Stimulated activated naive B cell treated with anti-CD40 and anti-IgM and Interleukin-4, amounts not matched to agents 10 μg/mL and 1 μg/mL and 100 μg/mL, for 72 hours (primary cell): ENCODE data around the gene IL1RAPL1.

Experiments used
- ATAC-seq, 2 donors: fragments of 150-1000 bp; cut with Tn5 transposase; replicated peaks; 2 replicates each; pipeline ENCODE4 v1.10.0; 2021; ENCODE audit warnings: moderate library complexity in 1 of 2
- DNase-seq: peaks from one replicate; pipeline ENCODE4 v3.0.0; 2021
- H3K27ac Mint-ChIP-seq: one replicate; pipeline ENCODE4 v1.8.0; 2022; ENCODE audit warnings: mild to moderate bottlenecking, mixed read lengths
- H3K27me3 Mint-ChIP-seq, 2 donors: one replicate each; pipeline ENCODE4 v1.8.0; 2022; ENCODE audit warnings: mixed read lengths in 2 of 2
- H3K36me3 Mint-ChIP-seq, 2 donors: one replicate each; pipeline ENCODE4 v1.8.0; 2022; ENCODE audit warnings: mixed read lengths in 2 of 2, mild to moderate bottlenecking in 1 of 2
- H3K4me1 Mint-ChIP-seq, 2 donors: one replicate each; pipeline ENCODE4 v1.8.0; 2022; ENCODE audit warnings: mixed read lengths in 2 of 2, mild to moderate bottlenecking in 1 of 2
- H3K4me3 Mint-ChIP-seq, 2 donors: one replicate each; pipeline ENCODE4 v1.8.0; 2022; ENCODE audit warnings: mild to moderate bottlenecking in 2 of 2, mixed read lengths in 2 of 2, moderate library complexity in 1 of 2
- H3K9me3 Mint-ChIP-seq, 2 donors: one replicate each; pipeline ENCODE4 v1.8.0; 2022; ENCODE audit warnings: mixed read lengths in 2 of 2, mild to moderate bottlenecking in 1 of 2

The IL1RAPL1 gene

DNA sequence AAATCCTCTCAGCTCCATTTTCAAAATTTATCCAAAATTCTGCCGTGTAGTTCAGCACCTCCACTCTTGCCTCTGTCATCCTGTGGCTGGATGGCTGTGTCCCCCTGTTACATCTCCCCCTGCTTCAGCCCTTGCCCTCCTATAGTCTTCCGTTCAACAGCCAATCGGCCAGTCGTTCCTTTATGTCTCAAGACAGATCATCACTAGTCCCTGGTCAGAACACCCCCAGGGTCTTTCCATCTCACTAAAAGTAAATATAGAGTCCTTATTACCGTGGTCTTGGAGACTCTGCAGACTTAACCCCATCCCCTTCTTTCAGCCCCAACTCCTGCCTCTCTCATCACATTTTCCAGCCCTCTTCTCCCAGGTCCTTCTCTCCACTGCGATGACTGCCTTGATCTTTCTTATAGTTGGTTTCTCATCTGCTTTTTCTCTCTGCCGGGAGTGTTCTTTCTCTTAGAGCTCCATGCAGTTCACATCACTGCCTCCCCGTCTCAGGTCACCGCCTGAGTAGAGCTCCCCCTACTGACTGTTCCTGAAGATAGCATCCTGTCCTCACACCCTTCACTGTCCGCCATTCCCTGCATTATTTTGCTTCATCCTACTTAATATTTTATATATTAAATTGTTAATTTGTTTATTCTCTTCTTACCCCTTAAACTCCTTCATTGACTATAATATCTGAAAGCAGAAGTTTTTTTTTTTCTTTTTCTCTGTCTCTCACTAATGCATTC is 891.3 kb downstream of the IL1RAPL1 start:
- no peak overlapping the region for H3K27ac Mint-ChIP-seq
- DNase-seq, result peak; percentile 1
- peaks cover 4 to 16% of the 10 kb centered on the region in 2 donors for H3K4me1 Mint-ChIP-seq
- H3K9me3 Mint-ChIP-seq, result peaks cover 0 to 1% of the 10 kb centered on the region in 2 donors
- ATAC-seq, result peak; percentile 64 to 88
- peaks cover 0 to 6% of the 10 kb centered on the region in 2 donors for H3K27me3 Mint-ChIP-seq
- peak overlapping the region; percentile 57 to 62 for H3K4me3 Mint-ChIP-seq
- H3K36me3 Mint-ChIP-seq, result no peaks in the 10 kb centered on the region

DNA sequence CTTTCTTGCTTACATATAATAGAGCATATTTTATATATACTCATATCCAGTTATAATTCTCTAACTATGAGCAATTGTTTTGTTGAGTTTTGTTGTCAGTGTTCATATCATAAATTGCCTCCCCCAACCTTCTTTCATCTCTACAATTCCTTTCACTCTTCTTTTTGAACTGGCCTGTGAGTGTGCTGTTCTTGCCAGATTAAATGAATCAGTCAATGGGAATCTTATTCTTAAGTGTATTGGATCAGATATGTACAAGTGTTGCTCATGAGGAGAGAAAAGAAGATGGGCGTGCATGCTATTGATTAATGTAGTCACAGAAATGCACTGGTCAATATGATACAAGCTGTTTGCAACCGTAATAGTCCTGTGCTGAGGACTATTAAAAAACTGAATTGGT is 900.0 kb downstream of the IL1RAPL1 start:
- ATAC-seq, result no peak
- no peak for DNase-seq
- no peaks in the 10 kb centered on the region for H3K27me3 Mint-ChIP-seq
- H3K36me3 Mint-ChIP-seq, result no peaks in the 10 kb centered on the region
- H3K4me1 Mint-ChIP-seq, result peaks cover 3 to 19% of the 10 kb centered on the region in 2 donors
- no peak overlapping the region for H3K4me3 Mint-ChIP-seq
- no peaks in the 10 kb centered on the region for H3K9me3 Mint-ChIP-seq
- H3K27ac Mint-ChIP-seq, result no peak overlapping the region

DNA sequence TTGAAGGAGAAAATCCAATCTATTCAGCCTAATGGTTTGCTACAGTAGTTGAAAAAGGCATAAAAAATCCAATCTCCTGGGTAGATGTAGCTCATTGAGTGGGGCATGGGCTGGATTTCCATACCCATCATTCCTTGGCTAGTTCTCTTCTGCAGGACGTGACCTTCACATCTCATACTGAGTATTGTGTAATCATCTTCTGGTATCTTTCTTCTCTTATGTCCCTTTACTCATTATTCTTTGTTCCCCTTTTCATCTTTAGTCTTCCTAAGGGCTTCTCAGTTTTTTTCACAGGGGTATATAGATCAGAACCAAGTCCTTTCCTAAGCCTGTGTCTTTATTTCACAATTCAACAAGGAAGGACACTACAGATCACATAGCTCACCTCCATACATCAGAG is 900.5 kb downstream of the IL1RAPL1 start:
- DNase-seq (no peak), ATAC-seq (peak in 1 of 2 donors; percentile 51)
- no peaks in the 10 kb centered on the region for H3K9me3 Mint-ChIP-seq
- no peak overlapping the region for H3K27ac Mint-ChIP-seq
- no peaks in the 10 kb centered on the region for H3K36me3 Mint-ChIP-seq
- no peaks in the 10 kb centered on the region for H3K27me3 Mint-ChIP-seq
- no peak overlapping the region for H3K4me3 Mint-ChIP-seq
- peaks cover 3 to 19% of the 10 kb centered on the region in 2 donors for H3K4me1 Mint-ChIP-seq

DNA sequence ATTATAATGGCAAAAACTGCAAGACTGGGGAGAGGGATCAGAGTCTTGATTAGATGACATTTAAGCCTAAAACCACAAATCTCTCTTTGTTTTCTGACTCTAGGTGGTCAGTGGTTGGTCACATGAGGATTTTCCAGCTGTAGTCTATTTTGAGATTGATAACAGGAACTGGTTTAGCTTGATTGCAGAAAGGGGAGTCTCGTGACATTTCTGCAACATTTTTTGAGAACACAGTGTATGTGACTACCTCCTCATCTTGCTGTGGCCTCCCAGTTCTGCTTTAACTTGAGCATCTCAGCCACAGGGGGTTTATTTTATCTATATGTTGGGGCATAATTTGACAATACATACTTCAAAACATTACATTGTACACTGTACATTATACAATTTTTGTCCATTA is 901.7 kb downstream of the IL1RAPL1 start:
- H3K4me1 Mint-ChIP-seq, result peaks cover 3 to 19% of the 10 kb centered on the region in 2 donors
- H3K36me3 Mint-ChIP-seq, result no peaks in the 10 kb centered on the region
- H3K9me3 Mint-ChIP-seq, result no peaks in the 10 kb centered on the region
- peak overlapping the region in 1 of 2 donors; percentile 20 for H3K4me3 Mint-ChIP-seq
- no peak overlapping the region for H3K27ac Mint-ChIP-seq
- ATAC-seq, result peak; percentile 81 to 87
- no peaks in the 10 kb centered on the region for H3K27me3 Mint-ChIP-seq
- no peak for DNase-seq

DNA sequence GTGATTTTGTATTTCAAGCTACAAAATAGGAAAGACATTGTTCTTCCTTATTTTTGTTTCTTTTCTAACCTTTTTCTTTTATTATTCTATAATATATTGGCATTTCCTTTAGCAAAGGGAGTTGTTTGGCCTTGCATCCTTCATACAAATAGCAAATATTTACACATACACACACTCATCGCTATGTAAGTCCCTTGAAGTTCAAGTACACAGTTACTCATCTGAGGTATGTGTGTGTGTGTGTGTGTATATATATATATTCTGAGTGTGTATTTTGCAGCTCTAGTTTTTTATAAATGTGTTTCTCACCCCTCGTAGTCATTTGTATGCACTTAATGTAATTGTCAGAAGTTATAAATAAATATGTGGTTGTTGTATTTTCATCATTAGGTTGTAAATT is 903.4 kb downstream of the IL1RAPL1 start:
- Mint-ChIP-seq H3K27ac (no peak overlapping the region), H3K27me3 (no peaks in the 10 kb centered on the region), H3K36me3 (no peaks in the 10 kb centered on the region), H3K4me3 (no peak overlapping the region), H3K9me3 (no peaks in the 10 kb centered on the region), H3K4me1 (peaks cover 2 to 17% of the 10 kb centered on the region in 2 donors)
- no peak for DNase-seq
- ATAC-seq, result no peak

DNA sequence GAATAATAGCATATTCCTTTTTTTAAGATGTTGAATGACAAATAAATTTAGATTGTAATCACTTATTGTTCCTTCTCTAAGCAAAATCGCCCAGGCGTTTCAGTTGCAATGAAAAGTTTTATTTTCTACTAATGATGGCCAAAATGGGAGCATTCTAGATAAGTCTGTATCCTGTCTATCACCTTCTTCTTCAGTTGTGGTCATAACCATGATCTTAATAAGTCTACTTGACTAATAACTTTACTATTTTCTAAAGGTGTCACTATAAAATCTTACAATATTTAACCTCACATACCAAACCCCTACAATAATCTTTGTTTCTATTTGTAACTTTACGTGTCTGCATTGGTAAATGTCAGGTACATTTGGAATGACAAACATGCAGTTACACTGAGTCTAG is 904.4 kb downstream of the IL1RAPL1 start:
- DNase-seq (no peak), ATAC-seq (no peak)
- Mint-ChIP-seq H3K27me3 (no peaks in the 10 kb centered on the region), H3K36me3 (no peaks in the 10 kb centered on the region), H3K27ac (no peak overlapping the region), H3K4me1 (peaks cover 2 to 10% of the 10 kb centered on the region in 2 donors), H3K4me3 (no peak overlapping the region), H3K9me3 (no peaks in the 10 kb centered on the region)

DNA sequence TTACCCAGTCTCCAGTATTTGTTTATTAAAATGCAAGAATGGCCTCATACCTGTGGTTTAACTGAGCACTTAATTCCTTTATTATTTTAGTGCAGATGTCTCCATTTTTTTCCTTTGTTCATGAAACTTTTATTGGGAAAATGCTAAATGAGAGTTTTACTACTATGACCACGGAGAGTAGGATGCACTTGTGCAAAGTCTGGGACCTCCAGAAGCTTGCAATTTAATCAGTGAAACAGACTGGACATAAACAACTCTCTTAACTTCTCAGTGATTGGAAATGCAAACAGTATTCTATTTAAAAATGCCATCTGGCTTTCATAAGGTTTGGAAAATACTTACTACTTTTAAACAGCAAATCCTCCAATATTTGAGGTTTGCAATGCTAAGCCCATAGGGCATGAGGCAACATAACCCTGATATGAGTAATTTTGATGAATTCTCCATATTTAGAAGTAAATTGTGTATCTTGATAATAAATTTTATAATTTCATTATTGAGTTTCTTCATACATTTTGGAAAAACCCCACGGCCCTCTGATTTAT is 909.5 kb downstream of the IL1RAPL1 start:
- no peak overlapping the region for H3K27ac Mint-ChIP-seq
- no peaks in the 10 kb centered on the region for H3K36me3 Mint-ChIP-seq
- H3K9me3 Mint-ChIP-seq, result peaks cover 0 to 1% of the 10 kb centered on the region in 2 donors
- ATAC-seq (no peak), DNase-seq (no peak)
- H3K4me1 Mint-ChIP-seq, result no peaks in the 10 kb centered on the region
- no peak overlapping the region for H3K4me3 Mint-ChIP-seq
- H3K27me3 Mint-ChIP-seq, result no peaks in the 10 kb centered on the region

DNA sequence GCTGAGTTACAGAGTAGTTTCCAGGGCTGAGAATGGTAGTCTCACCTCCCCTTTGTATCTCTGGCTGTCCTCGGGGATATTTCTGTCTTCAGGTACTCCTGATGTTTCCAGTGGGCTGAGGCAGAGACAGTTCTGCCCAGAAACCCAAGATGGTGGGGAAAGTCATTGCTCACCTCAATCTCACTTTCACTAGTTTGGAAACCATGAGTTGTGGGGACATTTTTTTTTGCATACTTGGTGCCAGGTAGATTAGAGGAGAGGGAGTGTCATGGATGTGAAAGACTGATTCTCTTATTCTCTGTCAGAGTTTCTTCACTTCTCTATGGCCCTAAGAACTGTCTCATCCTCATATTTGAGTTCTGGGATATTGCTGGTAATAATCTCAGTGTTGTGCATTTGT is 919.5 kb downstream of the IL1RAPL1 start:
- H3K4me3 Mint-ChIP-seq, result no peak overlapping the region
- H3K27me3 Mint-ChIP-seq, result no peaks in the 10 kb centered on the region
- DNase-seq, result no peak
- ATAC-seq, result no peak
- H3K36me3 Mint-ChIP-seq, result no peaks in the 10 kb centered on the region
- H3K27ac Mint-ChIP-seq, result no peak overlapping the region
- H3K4me1 Mint-ChIP-seq, result no peaks in the 10 kb centered on the region
- H3K9me3 Mint-ChIP-seq, result peaks cover 0 to 5% of the 10 kb centered on the region in 2 donors

DNA sequence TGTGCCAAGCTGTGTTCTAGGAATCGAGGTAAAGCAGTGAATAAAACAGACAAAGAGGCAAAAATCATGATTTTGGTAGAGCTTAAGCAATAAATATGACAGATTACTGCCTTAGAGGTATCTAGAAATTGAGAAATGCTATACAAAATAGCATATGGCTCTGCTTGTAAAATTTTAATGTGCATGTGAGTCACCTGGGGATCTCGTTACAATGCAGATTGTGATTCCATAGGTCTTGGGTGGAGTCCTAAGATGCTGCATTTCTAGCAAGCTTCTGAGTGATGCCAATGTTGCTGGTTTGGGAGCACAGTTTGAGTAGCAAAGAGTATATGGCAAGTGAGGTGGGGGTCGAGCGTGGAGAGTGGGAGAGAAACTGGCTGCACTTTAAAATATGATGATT is 930.9 kb downstream of the IL1RAPL1 start:
- H3K27ac Mint-ChIP-seq, result no peak overlapping the region
- DNase-seq (no peak), ATAC-seq (no peak)
- no peaks in the 10 kb centered on the region for H3K4me1 Mint-ChIP-seq
- H3K4me3 Mint-ChIP-seq, result no peak overlapping the region
- no peaks in the 10 kb centered on the region for H3K9me3 Mint-ChIP-seq
- no peaks in the 10 kb centered on the region for H3K36me3 Mint-ChIP-seq
- H3K27me3 Mint-ChIP-seq, result no peaks in the 10 kb centered on the region

DNA sequence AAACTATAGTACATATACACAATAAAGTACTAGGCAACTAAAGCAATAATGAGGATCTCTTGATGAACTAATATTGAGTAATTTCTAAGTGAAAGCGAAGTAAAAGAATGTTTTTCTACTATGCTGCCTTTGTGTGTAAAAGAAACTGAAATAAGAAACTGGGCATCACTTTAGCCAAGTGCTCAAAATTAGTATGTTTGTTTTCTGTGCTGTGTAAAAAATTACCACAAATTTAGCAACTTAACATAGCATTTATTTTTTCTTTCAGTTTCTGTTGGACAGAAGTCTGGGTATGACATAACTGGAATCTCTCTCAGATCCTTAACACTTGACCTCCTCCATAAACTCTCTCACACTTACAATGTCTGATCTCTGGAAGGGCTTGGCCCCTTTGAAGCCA is 941.0 kb downstream of the IL1RAPL1 start:
- Mint-ChIP-seq H3K4me3 (no peak overlapping the region), H3K27ac (no peak overlapping the region), H3K36me3 (no peaks in the 10 kb centered on the region), H3K27me3 (peaks cover 0 to 5% of the 10 kb centered on the region in 2 donors), H3K4me1 (no peaks in the 10 kb centered on the region), H3K9me3 (no peaks in the 10 kb centered on the region)
- DNase-seq (no peak), ATAC-seq (no peak)

DNA sequence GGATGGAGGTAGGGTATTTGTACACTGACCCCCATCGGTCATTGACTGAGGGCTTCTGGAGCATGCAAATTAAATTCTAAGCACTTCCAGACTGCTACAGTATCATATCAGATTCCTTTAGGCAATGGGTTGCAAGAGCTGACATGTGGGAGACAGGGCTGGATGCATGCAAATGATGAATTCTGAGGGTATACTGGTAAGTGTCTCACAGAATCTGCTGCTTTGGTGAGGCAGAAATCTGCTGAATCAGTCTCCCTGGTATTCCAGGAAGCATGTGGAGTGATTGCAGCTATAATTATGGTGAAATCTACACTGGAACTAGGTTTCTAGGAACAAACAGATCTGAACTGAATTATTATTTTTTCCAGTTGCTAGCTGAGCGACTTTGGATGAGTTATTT is 943.3 kb downstream of the IL1RAPL1 start:
- DNase-seq (no peak), ATAC-seq (no peak)
- Mint-ChIP-seq H3K9me3 (no peaks in the 10 kb centered on the region), H3K36me3 (no peaks in the 10 kb centered on the region), H3K27me3 (peaks cover 0 to 4% of the 10 kb centered on the region in 2 donors), H3K27ac (no peak overlapping the region), H3K4me1 (no peaks in the 10 kb centered on the region), H3K4me3 (no peak overlapping the region)

DNA sequence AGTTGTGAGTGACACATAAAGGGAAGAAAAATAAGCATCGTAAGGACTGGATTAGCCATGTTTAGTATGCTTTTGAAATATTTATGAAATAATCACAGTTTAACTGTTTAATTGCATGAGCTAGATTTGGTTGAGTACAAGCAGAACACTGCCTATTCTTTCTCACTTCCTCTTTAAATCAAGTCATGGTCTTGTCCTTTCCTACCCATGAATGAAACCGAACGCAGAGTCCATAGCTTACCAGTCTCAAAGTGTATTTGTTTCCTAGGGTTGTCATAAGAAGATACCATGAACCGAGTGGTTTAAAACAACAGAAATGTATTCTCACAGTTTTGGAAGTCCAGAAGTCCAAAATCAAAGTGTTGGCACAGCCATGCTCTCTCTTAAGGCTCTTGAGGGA is 944.1 kb downstream of the IL1RAPL1 start:
- ATAC-seq (no peak), DNase-seq (no peak)
- H3K27me3 Mint-ChIP-seq, result no peaks in the 10 kb centered on the region
- no peak overlapping the region for H3K4me3 Mint-ChIP-seq
- H3K27ac Mint-ChIP-seq, result no peak overlapping the region
- no peaks in the 10 kb centered on the region for H3K36me3 Mint-ChIP-seq
- H3K9me3 Mint-ChIP-seq, result no peaks in the 10 kb centered on the region
- H3K4me1 Mint-ChIP-seq, result no peaks in the 10 kb centered on the region

DNA sequence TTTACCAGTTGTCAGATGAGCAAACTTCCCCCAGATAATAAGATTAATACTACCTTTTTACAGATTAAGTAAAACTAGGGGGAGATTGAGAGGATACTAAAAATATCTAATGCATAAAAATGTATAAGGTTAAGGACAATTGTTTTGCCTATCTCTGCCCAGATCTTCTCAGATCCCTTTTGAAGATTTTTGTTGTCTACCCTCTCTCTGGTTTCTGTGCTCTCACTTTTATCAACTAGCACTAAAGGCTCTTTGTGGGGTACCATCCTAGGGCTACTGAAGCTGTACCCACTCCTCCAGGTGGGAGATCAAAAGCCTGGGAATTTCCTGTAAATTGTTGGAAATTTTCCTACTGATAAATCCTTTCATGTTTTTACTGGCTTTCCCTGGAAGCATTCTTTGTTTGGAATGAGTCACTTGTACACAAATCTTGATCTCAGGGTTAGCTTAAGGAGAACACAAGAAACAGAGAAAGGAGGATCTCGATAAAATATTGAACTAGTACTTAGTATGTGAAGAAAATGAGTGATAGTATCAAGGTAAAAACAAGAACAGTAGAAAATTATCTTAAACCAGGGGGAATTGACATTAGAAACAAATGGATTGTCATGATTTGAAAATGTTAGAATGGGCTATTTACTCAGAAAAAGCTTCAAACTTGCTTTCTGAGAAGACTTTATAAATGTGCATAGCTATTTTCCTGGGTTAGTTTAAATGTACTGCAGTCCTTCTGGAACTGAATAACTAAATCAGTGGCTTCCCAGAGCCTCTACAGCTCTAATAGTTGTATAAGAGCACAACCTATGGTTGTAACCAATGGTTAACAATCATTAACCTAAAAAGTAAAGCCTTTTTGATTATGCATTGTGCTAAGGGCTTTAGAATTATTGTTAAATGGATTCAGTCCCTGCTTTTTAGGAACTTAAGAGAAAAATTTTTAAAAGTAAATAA is 948.2 kb downstream of the IL1RAPL1 start:
- H3K27ac Mint-ChIP-seq, result no peak overlapping the region
- DNase-seq, result no peak
- H3K27me3 Mint-ChIP-seq, result no peaks in the 10 kb centered on the region
- no peaks in the 10 kb centered on the region for H3K4me1 Mint-ChIP-seq
- H3K9me3 Mint-ChIP-seq, result no peaks in the 10 kb centered on the region
- no peaks in the 10 kb centered on the region for H3K36me3 Mint-ChIP-seq
- H3K4me3 Mint-ChIP-seq, result no peak overlapping the region
- no peak for ATAC-seq

DNA sequence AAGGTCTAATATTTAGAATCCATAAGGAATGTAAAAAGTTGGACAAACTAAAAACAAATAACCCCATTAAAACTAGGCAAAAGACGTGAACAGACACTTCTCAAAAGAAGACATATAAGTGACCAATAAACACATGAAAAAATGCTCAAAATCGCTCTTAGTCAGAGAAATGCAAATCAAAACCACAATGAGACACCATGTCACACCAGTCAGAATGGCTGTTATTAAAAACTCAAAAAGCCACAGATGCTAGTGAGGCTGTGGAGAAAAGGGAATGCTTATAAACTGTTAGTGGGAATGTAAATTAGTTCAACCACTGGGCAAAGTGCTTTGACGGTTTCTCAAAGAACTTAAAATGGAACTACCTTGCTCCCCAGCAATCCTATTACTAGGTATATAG is 953.8 kb downstream of the IL1RAPL1 start:
- H3K36me3 Mint-ChIP-seq, result no peaks in the 10 kb centered on the region
- no peak for DNase-seq
- H3K4me3 Mint-ChIP-seq, result no peak overlapping the region

More for the DNA sequence above, 953.8 kb downstream of the IL1RAPL1 start:
- H3K4me1 Mint-ChIP-seq, result no peaks in the 10 kb centered on the region
- no peak for ATAC-seq
- no peaks in the 10 kb centered on the region for H3K27me3 Mint-ChIP-seq
- H3K9me3 Mint-ChIP-seq, result no peaks in the 10 kb centered on the region
- H3K27ac Mint-ChIP-seq, result no peak overlapping the region
